Endothelial cell of umbilical vein (primary cell): ENCODE measurements around the gene BCL3.

Experiments
- MYC ChIP-seq: IDR thresholded peaks from one replicate; pipeline ENCODE4 v1.6.1; 2011; ENCODE audit warnings: mild to moderate bottlenecking, low read depth, low read length
- POLR2AphosphoS5 ChIP-seq: IDR thresholded peaks from 2 replicates; pipeline ENCODE4 v1.6.1; 2012; ENCODE audit warnings: low read depth, mild to moderate bottlenecking, control low read depth, low read length, moderate library complexity; ENCODE audit not compliant: insufficient read depth

- TF ChIP-seq POLR2AphosphoS5 (no peak), MYC (no peak)
Measured at GRCh38 chr19:44712864-44713515, 35.5 kb upstream of the BCL3 start.
